Endothelial cell of umbilical vein (primary cell): ENCODE results near the gene CDC26. TPM values are rescaled to one million over a fixed set of nuclear protein-coding genes. Genes with fewer than 3 reads are reported as not detected.

Experiments
- BruUV-seq: library from RNA; stranded (reverse); fragments of 400-500 nt; replicated peaks from 2 replicates; lab custom pipeline; 2021; lab: Mats Ljungman, UMichigan
- CTCF ChIA-PET: fragments of 300-600, 350-600 bp; sonication (Branson Sonifier 250); formaldehyde crosslinking; loops from one replicate; lab custom pipeline; 2021; ENCODE audit warnings: antibody characterized with exemption, inconsistent platforms; lab: Charles Lee
- POLR2A ChIA-PET: fragments of 300-600, 350-600 bp; sonication (Branson Sonifier 250); formaldehyde crosslinking; loops from one replicate; lab custom pipeline; 2021; ENCODE audit warnings: antibody characterized with exemption, inconsistent platforms; lab: Charles Lee
- DNase-seq: peaks from one replicate; pipeline ENCODE4 v3.0.0-alpha.2; 2011; ENCODE audit warnings: low read depth, low spot score
- FAIRE-seq: peaks from 2 replicates; lab custom pipeline; 2011; peaks lifted over from hg19 to GRCh38; lab: Jason Lieb, UNC
- H2AFZ ChIP-seq: 2 replicates; pipeline ENCODE4 v1.6.0; 2012; ENCODE audit warnings: low read depth, low read length, control low read depth, inconsistent platforms
- H3K27ac ChIP-seq: 2 replicates; pipeline ENCODE4 v1.5.1; 2011; ENCODE audit warnings: low read depth, mild to moderate bottlenecking, control low read depth, low read length, moderate library complexity; ENCODE audit not compliant: insufficient read depth
- H3K27me3 ChIP-seq, 2 experiments: 2 replicates each; pipeline versions ENCODE4 v1.6.0 to v1.6.1; 2011; ENCODE audit warnings: low read length in 2 of 2, mixed read lengths in 1 of 2; ENCODE audit not compliant: control insufficient read depth in 2 of 2, insufficient read depth in 2 of 2
- H3K36me3 ChIP-seq, 2 experiments: 2 replicates in 1 of 2; 3 replicates in 1 of 2; pipeline ENCODE4 v1.5.1; 2011; ENCODE audit warnings: low read length in 2 of 2, mild to moderate bottlenecking in 1 of 2, moderate library complexity in 1 of 2; ENCODE audit not compliant: control insufficient read depth in 2 of 2, insufficient read depth in 2 of 2; ENCODE audit errors: extremely low read depth in 1 of 2
- H3K4me1 ChIP-seq: 3 replicates; pipeline ENCODE4 v1.5.1; 2011; ENCODE audit warnings: mild to moderate bottlenecking, low read length; ENCODE audit not compliant: control insufficient read depth, insufficient read depth; ENCODE audit errors: extremely low read depth
- H3K4me2 ChIP-seq: 2 replicates; pipeline ENCODE4 v1.6.1; 2011; ENCODE audit warnings: low read length, control low read depth, mixed read lengths; ENCODE audit not compliant: insufficient read depth
- H3K4me3 ChIP-seq, 3 experiments: fragments of 200-600 bp in 1 of 3; sonication (generic), shearing (Covaris generic) in 1 of 3; replicated peaks in 1 of 3; 2 replicates each; pipeline ENCODE4 v1.5.1; 2011 to 2016; ENCODE audit warnings: control low read depth in 3 of 3, low read length in 3 of 3, mild to moderate bottlenecking in 2 of 3, inconsistent platforms in 1 of 3, low read depth in 1 of 3, moderate library complexity in 1 of 3; ENCODE audit not compliant: insufficient read depth in 1 of 3
- H3K79me2 ChIP-seq: 2 replicates; pipeline ENCODE4 v1.6.0; 2012; ENCODE audit warnings: low read length, inconsistent platforms; ENCODE audit not compliant: control insufficient read depth, insufficient read depth
- H3K9ac ChIP-seq: replicated peaks from 2 replicates; pipeline ENCODE3; 2011; ENCODE audit warnings: low read length, control low read depth; ENCODE audit not compliant: insufficient read depth; ENCODE audit errors: extremely low read depth
- H3K9me1 ChIP-seq: replicated peaks from 3 replicates; pipeline ENCODE4 v1.6.0; 2011; ENCODE audit warnings: mild to moderate bottlenecking, low read length; ENCODE audit not compliant: control insufficient read depth, insufficient read depth; ENCODE audit errors: extremely low read depth
- H3K9me3 ChIP-seq: replicated peaks from 2 replicates; pipeline ENCODE4 v1.5.1; 2012; ENCODE audit warnings: low read length, inconsistent platforms; ENCODE audit not compliant: control insufficient read depth, insufficient read depth
- H4K20me1 ChIP-seq: replicated peaks from 2 replicates; pipeline ENCODE3; 2011; ENCODE audit warnings: mild to moderate bottlenecking, low read length; ENCODE audit not compliant: control insufficient read depth, insufficient read depth; ENCODE audit errors: extremely low read depth
- EZH2 ChIP-seq: IDR thresholded peaks from 2 replicates; pipeline ENCODE4 v1.6.1; 2012; ENCODE audit warnings: borderline replicate concordance, low read depth, mild to moderate bottlenecking, moderate library complexity, low read length, inconsistent platforms; ENCODE audit not compliant: severe bottlenecking
- FOS ChIP-seq: IDR thresholded peaks from 2 replicates; pipeline ENCODE4 v1.6.1; 2011; ENCODE audit warnings: mild to moderate bottlenecking, low read length, moderate library complexity, borderline replicate concordance; ENCODE audit not compliant: insufficient read depth
- GATA2 ChIP-seq: IDR thresholded peaks from 2 replicates; pipeline ENCODE4 v1.7.0; 2011; ENCODE audit warnings: low read depth, mild to moderate bottlenecking, moderate library complexity, mixed read lengths, low read length; ENCODE audit not compliant: insufficient read length, insufficient read depth
- JUN ChIP-seq: IDR thresholded peaks from 2 replicates; pipeline ENCODE4 v1.6.1; 2011; ENCODE audit warnings: borderline replicate concordance, low read depth; ENCODE audit not compliant: insufficient read length, insufficient read depth
- MAX ChIP-seq: IDR thresholded peaks from 2 replicates; pipeline ENCODE4 v1.6.1; 2011; ENCODE audit not compliant: insufficient read depth, insufficient read length
- MYC ChIP-seq: IDR thresholded peaks from one replicate; pipeline ENCODE4 v1.6.1; 2011; ENCODE audit warnings: mild to moderate bottlenecking, low read depth, low read length
- POLR2A ChIP-seq: IDR thresholded peaks from 2 replicates; pipeline ENCODE4 v1.6.1; 2012; ENCODE audit warnings: low read depth, mild to moderate bottlenecking, control low read depth, low read length
- POLR2AphosphoS5 ChIP-seq: IDR thresholded peaks from 2 replicates; pipeline ENCODE4 v1.6.1; 2012; ENCODE audit warnings: low read depth, mild to moderate bottlenecking, control low read depth, low read length, moderate library complexity; ENCODE audit not compliant: insufficient read depth
- dilution Hi-C: fragments of 300-500 bp; cut with MboI; formaldehyde crosslinking; loops from one replicate; pipeline ENCODE4 v1.15.0; 2019; ENCODE audit warnings: low sequenced_read_pairs; ENCODE audit not compliant: extremely low pct_ligation_motif_present
- intact Hi-C: fragments of 100-400 bp; cut with micrococcal nuclease; formaldehyde crosslinking; loops from one replicate; pipeline ENCODE4 v1.10.0; 2022
- polyA plus RNA-seq, 4 experiments: library from polyadenylated mRNA; depleted of rRNA in 3 of 4; stranded (reverse) in 3 of 4; unstranded in 1 of 4; fragments of >200 nt; gene quantifications; 2 replicates each; pipeline versions ENCODE4 v1.2.1 to v1.2.3, GENCODE V29; 2011 to 2012; ENCODE audit warnings: missing spikeins in 1 of 4
- total RNA-seq: library from RNA; stranded (reverse); gene quantifications from 2 replicates; pipeline ENCODE4 v1.2.3, GENCODE V29; 2021
- TF ChIP-seq, protein P1 (sequence below), 2 donors: IDR thresholded peaks; 1 replicate in 1 of 2; 2 replicates in 1 of 2; pipeline ENCODE4 v1.5.1; 2011; ENCODE audit warnings: low read length in 2 of 2, mild to moderate bottlenecking in 2 of 2, moderate library complexity in 2 of 2, control low read depth in 1 of 2, inconsistent platforms in 1 of 2, low read depth in 1 of 2; ENCODE audit not compliant: insufficient read depth in 1 of 2; ENCODE audit errors: extremely low read depth in 1 of 2

Gene CDC26
- total and polyA plus RNA-seq, 2 donors (not counting 3 experiments of a cell fraction or from before 2014, with no cell fraction given) = 25.7 to 36.9 TPM

GRCh38 chr9:113238202-113238858 lies 37.0 kb downstream of the CDC26 start:
- TF ChIP-seq POLR2AphosphoS5 (no peak), EZH2 (no peak), JUN (no peak), MYC (no peak), GATA2 (no peak), MAX (no peak), FOS (no peak), POLR2A (no peak)
- TF ChIP-seq, protein P1, sequence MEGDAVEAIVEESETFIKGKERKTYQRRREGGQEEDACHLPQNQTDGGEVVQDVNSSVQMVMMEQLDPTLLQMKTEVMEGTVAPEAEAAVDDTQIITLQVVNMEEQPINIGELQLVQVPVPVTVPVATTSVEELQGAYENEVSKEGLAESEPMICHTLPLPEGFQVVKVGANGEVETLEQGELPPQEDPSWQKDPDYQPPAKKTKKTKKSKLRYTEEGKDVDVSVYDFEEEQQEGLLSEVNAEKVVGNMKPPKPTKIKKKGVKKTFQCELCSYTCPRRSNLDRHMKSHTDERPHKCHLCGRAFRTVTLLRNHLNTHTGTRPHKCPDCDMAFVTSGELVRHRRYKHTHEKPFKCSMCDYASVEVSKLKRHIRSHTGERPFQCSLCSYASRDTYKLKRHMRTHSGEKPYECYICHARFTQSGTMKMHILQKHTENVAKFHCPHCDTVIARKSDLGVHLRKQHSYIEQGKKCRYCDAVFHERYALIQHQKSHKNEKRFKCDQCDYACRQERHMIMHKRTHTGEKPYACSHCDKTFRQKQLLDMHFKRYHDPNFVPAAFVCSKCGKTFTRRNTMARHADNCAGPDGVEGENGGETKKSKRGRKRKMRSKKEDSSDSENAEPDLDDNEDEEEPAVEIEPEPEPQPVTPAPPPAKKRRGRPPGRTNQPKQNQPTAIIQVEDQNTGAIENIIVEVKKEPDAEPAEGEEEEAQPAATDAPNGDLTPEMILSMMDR (IDR thresholded peaks at IDR 0.05; ENCODE audit: extremely low read depth in 1 of 2, insufficient read depth in 1 of 2, low read depth in 1 of 2, low read length in 2 of 2) = no peak
- H3K36me3 ChIP-seq = peaks cover 0 to 2% of the 10 kb centered on the region in 2 experiments
- no peaks in the 10 kb centered on the region for H3K27me3 ChIP-seq
- intact Hi-C loops (no loop called here), dilution Hi-C loops (no loop called here)
- H3K9me3 ChIP-seq = no peaks in the 10 kb centered on the region
- CTCF ChIA-PET = no interaction called here
- H3K4me2 ChIP-seq = no peak overlapping the region
- no peaks in the 10 kb centered on the region for H3K79me2 ChIP-seq
- POLR2A ChIA-PET = no interaction called here
- DNase-seq = no peak
- H3K9ac ChIP-seq = no peak overlapping the region
- BruUV-seq = no TSS peak
- H4K20me1 ChIP-seq = no peaks in the 10 kb centered on the region
- no peak overlapping the region for H3K4me3 ChIP-seq
- no peaks in the 10 kb centered on the region for H3K9me1 ChIP-seq
- FAIRE-seq = peak; percentile 50
- H3K4me1 ChIP-seq = peaks cover 5% of the 10 kb centered on the region
- H2AFZ ChIP-seq = no peak overlapping the region
- no peak overlapping the region for H3K27ac ChIP-seq
